Smooth muscle cell (in vitro differentiated cells): ENCODE measurements around the gene MEG3. TPM values are rescaled to one million over a fixed set of nuclear protein-coding genes. Genes with fewer than 3 reads are reported as not detected.

Source experiments
- DNase-seq: peaks from one replicate; lab custom pipeline; 2025; ENCODE audit not compliant: unreplicated experiment; lab: John Stamatoyannopoulos, UW
- H2AFZ ChIP-seq: fragments of 200-600 bp; sonication (generic); 2 replicates; pipeline ENCODE4 v1.6.0; 2016; ENCODE audit warnings: antibody characterized with exemption, low read depth, mild to moderate bottlenecking
- H3F3A ChIP-seq: fragments of 200-600 bp; sonication (generic); 2 replicates; pipeline ENCODE4 v1.6.0; 2017; ENCODE audit warnings: antibody characterized with exemption, low read depth
- H3K27ac ChIP-seq: fragments of 200-600 bp; sonication (generic); 2 replicates; pipeline ENCODE4 v1.5.1; 2016; ENCODE audit warnings: low read depth, mild to moderate bottlenecking
- H3K27me3 ChIP-seq: fragments of 200-600 bp; sonication (generic); 2 replicates; pipeline ENCODE4 v1.6.1; 2016; ENCODE audit warnings: low read depth, mild to moderate bottlenecking
- H3K36me3 ChIP-seq: fragments of 200-600 bp; sonication (generic); 2 replicates; pipeline ENCODE4 v1.5.1; 2016; ENCODE audit warnings: low read depth
- H3K4me1 ChIP-seq: fragments of 200-600 bp; sonication (generic); 2 replicates; pipeline ENCODE4 v1.5.1; 2016; ENCODE audit warnings: low read depth
- H3K4me2 ChIP-seq: fragments of 200-600 bp; sonication (generic); 2 replicates; pipeline ENCODE4 v1.6.0; 2016; ENCODE audit warnings: mild to moderate bottlenecking
- H3K4me3 ChIP-seq: fragments of 200-600 bp; sonication (generic); 2 replicates; pipeline ENCODE4 v1.5.1; 2016; ENCODE audit warnings: mild to moderate bottlenecking
- H3K79me2 ChIP-seq: fragments of 200-600 bp; sonication (generic); 2 replicates; pipeline ENCODE4 v1.6.0; 2016; ENCODE audit warnings: low read depth, mild to moderate bottlenecking
- H3K9ac ChIP-seq: fragments of 200-600 bp; sonication (generic); 2 replicates; pipeline ENCODE4 v1.6.0; 2016; ENCODE audit warnings: low read depth
- H3K9me3 ChIP-seq: fragments of 200-600 bp; sonication (generic); replicated peaks from 2 replicates; pipeline ENCODE4 v1.5.1; 2016; ENCODE audit warnings: low read depth
- H4K20me1 ChIP-seq: fragments of 200-600 bp; sonication (generic); 2 replicates; pipeline ENCODE4 v1.6.0; 2016; ENCODE audit warnings: low read depth
- WGBS: methylation state at CpG from one replicate; pipeline ENCODE4 v1.1.7; 2016; ENCODE audit warnings: low lambda C conversion rate; 5-methylcytosine and 5-hydroxymethylcytosine counted together
- polyA plus RNA-seq: library from polyadenylated mRNA; unstranded; fragments of >200 nt; fragmentation: Nextera tagmentation; extraction: Ambion mirVana; gene quantifications from 2 replicates; pipeline ENCODE4 v1.2.1, GENCODE V29; 2016
- total RNA-seq: library from RNA; depleted of rRNA; stranded (reverse); fragments of >200 nt; gene quantifications from 2 replicates; pipeline ENCODE4 v1.2.3, GENCODE V29; 2014
- TF ChIP-seq, protein P1 (sequence below): fragments of 200-600 bp; sonication (generic); IDR thresholded peaks from 2 replicates; pipeline ENCODE4 v1.5.1; 2017; ENCODE audit warnings: borderline replicate concordance, mild to moderate bottlenecking, antibody characterized with exemption; ENCODE audit not compliant: insufficient read depth, poor library complexity, severe bottlenecking

MEG3 gene
- total and polyA plus RNA-seq, 2 experiments from 2014 or later = not detected

DNA sequence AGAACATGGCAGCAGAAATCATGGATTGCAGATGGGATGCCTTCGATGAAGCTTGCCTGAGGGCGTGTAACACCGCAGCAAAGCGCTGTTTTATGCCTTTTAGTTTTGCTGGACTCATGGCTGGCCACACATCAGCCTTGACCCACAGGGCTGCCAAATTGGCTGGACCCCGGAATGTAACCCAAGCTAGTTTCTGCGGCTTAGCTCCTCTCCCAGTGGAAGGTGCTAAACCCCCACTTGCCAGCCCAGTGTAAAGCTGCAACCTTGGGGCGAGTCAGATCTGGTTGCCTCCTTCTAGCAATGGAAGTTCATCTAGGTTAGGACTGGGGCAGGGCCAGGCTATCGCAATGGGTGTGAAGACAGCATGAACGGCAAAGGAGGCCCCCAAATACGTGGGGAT is 38.3 kb downstream of the MEG3 start:
- Histone ChIP-seq H3K27ac (no peak overlapping the region), H3K4me2 (no peak overlapping the region), H3K36me3 (no peaks in the 10 kb centered on the region), H3K4me1 (no peaks in the 10 kb centered on the region), H3K4me3 (no peak overlapping the region), H3K27me3 (no peaks in the 10 kb centered on the region), H3K9ac (no peak overlapping the region), H4K20me1 (no peaks in the 10 kb centered on the region), H3F3A (no peaks in the 10 kb centered on the region), H2AFZ (no peak overlapping the region), H3K9me3 (no peaks in the 10 kb centered on the region), H3K79me2 (no peaks in the 10 kb centered on the region)
- no peak for DNase-seq
- TF ChIP-seq, protein P1, sequence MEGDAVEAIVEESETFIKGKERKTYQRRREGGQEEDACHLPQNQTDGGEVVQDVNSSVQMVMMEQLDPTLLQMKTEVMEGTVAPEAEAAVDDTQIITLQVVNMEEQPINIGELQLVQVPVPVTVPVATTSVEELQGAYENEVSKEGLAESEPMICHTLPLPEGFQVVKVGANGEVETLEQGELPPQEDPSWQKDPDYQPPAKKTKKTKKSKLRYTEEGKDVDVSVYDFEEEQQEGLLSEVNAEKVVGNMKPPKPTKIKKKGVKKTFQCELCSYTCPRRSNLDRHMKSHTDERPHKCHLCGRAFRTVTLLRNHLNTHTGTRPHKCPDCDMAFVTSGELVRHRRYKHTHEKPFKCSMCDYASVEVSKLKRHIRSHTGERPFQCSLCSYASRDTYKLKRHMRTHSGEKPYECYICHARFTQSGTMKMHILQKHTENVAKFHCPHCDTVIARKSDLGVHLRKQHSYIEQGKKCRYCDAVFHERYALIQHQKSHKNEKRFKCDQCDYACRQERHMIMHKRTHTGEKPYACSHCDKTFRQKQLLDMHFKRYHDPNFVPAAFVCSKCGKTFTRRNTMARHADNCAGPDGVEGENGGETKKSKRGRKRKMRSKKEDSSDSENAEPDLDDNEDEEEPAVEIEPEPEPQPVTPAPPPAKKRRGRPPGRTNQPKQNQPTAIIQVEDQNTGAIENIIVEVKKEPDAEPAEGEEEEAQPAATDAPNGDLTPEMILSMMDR = no peak
- 95% methylated on average over 10 of the region's 10 CpGs for WGBS

DNA sequence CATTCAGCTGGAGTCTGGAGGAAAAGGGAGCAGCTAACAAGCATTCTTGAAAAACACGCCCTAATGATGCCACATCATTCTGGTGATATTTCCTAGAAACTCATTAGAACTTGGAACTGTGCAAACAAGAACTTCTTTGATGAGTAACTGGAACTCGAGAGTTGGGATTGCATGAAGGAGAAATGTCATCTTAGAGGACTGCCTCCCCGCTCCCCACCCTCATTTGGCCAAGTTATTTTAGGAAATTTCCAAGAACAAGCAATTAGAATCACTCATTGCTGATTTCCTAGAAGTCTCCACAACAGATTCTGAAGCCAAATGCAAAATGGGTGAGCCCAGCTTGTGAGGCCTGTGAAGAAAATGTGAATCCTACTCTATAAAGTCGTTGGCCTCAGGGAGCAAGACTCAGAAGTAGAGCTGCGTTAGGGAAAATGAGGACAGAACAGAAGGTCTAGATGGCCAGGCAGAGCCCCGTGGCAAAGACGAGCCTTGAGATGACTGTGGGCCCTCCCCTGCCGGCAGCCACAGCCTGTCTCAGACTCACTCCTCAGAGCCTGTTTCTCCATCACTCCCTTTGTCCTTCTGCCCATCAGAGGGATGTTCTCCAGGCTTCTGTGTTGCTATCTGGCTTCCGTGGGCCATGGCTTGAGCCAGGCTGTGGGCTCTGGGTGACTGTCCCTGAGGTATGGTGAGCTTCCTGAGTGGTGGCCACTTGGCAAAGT is 39.2 kb downstream of the MEG3 start:
- Histone ChIP-seq H3K79me2 (no peaks in the 10 kb centered on the region), H3K4me3 (no peak overlapping the region), H2AFZ (peak overlapping the region; percentile 34), H4K20me1 (no peaks in the 10 kb centered on the region), H3K36me3 (no peaks in the 10 kb centered on the region), H3K9ac (no peak overlapping the region), H3K27ac (no peak overlapping the region), H3K27me3 (no peaks in the 10 kb centered on the region), H3K4me2 (no peak overlapping the region), H3K4me1 (no peaks in the 10 kb centered on the region), H3K9me3 (no peaks in the 10 kb centered on the region), H3F3A (no peaks in the 10 kb centered on the region)
- TF ChIP-seq, protein P1 = no peak
- 74% methylated on average over 9 of the region's 9 CpGs for WGBS
- no peak for DNase-seq

DNA sequence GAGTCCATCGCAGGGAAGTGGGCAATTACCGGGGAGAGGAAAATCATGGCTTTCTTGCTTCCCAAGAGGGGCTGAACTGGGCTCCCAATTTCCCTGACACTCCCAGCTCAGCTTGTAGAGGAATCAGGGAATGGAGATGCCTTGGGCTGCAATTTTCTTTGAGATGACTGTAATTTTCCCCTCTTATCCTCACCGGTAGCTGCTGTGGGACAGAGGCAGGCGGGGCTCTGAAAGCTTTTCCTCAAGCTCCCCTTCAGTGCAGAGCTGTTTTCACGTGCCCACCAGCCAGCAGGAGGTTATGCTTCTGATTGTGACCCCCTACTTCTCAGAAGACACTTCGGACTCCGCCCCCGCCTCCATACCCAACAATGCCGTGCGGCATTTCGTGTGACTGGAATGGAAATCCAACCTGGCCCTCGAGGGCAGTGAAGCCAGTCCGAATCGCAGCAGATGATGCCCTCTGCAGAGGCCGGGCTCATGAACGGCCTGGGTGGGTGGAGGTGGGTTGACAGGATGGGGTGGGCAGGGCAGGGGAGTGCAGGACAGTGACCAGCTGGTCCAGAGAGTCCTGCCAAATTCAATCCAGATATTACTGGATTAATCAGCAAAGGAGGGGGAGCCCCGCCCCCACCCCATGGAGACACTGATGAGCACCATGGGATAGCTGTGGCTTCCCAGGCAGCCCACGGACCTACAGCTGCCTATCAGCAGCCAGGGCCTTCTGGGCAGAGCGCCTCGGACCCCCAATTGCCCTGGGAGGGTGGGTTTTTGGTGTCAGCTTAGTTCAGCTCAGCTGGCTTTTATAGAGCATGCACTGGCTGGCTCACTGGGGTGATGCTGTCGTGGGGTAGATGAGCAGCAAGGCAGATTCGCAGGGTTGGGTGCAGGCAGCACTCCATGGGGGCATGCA is 40.0 kb downstream of the MEG3 start:
- no peak for DNase-seq
- Histone ChIP-seq H3K27me3 (no peaks in the 10 kb centered on the region), H3K27ac (no peak overlapping the region), H3F3A (no peaks in the 10 kb centered on the region), H3K79me2 (no peaks in the 10 kb centered on the region), H3K9ac (no peak overlapping the region), H4K20me1 (no peaks in the 10 kb centered on the region), H3K4me1 (no peaks in the 10 kb centered on the region), H3K9me3 (no peaks in the 10 kb centered on the region), H2AFZ (no peak overlapping the region), H3K4me3 (no peak overlapping the region), H3K36me3 (no peaks in the 10 kb centered on the region), H3K4me2 (no peak overlapping the region)
- TF ChIP-seq, protein P1 = no peak
- 91% methylated on average over 22 of the region's 22 CpGs for WGBS
